ENCODE data around the gene OR2AT4. TPM values are rescaled to one million over a fixed set of nuclear protein-coding genes. Genes with fewer than 3 reads are reported as not detected.
A peak's percentile ranks its signal among the peaks of the same experiment; 100 is the strongest.
"Not testable (repeated sequence)": the region's sequence is repeated elsewhere in the genome, so short reads cannot be mapped to it uniquely, and the experiment has no call there.

The OR2AT4 gene
- total RNA-seq, 2 donors from 2014 or later, result not detected

DNA sequence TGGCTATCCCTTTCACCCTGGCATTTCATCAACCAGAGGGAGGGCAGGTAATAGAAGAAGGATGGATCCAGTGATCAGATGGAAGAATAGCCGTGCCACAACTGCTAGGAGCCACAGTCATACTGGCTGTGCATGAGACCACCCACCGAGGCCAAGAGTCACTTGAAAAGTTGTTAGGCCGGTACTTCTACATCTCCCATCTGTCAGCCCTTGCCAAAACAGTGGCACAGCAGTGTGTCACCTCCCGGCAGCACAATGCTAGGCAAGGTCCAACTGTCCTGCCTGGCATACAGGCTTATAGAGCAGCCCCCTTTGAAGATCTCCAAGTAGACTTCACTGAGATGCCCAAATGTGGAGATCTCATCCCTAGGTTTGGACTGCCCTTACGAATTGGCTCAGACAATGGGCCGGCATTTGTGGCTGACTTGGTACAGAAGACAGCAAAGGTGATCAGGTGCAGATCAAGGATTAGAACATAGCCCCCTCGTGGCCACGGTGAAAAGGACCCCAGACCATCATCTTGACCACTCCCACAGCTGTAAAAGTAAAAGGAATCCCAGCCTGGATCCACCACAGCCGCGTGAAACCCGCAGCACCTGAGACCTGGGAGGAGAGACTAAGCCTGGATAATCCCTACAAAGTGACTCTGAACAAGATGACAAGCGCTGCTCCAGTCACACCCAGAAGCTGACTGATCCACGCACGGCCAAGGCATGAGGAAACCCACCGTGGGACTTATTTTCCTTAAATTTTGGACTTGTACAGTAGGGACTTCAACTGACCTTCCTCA, 52.1 kb downstream of the OR2AT4 start:
- H3K36me3 Mint-ChIP-seq; DNase-seq (ENCODE audit: low spot score); H3K4me3 Mint-ChIP-seq; ATAC-seq; H3K4me1 Mint-ChIP-seq (ENCODE audit: low read depth in 2 of 2); H3K27ac Mint-ChIP-seq; H3K9me3 Mint-ChIP-seq: not testable (repeated sequence)
- H3K27me3 Mint-ChIP-seq, result peaks cover 16 to 26% of the 10 kb centered on the region in 2 donors

DNA sequence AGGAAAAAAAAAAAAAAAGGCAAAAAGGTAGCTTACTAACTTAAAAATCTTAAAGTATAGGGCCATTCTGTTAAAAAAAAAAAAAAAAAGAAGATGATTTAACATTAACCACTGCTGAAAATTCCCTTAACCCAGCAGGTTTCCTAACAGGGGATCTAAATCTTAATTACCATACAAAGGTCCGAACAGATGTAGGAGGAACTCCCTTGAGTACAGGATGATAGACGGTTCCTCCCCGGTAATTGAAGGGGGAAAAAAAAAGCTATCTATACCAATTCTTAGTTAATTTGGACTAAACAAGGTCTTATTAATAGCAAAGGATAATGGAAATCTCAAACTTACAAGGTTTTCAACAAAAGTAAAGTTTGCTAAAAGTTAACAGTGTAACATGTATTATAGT, 54.9 kb downstream of the OR2AT4 start:
- H3K27me3 Mint-ChIP-seq, result peaks cover 10 to 13% of the 10 kb centered on the region in 2 donors
- ATAC-seq; H3K4me3 Mint-ChIP-seq; DNase-seq (ENCODE audit: low spot score); H3K36me3 Mint-ChIP-seq; H3K9me3 Mint-ChIP-seq; H3K27ac Mint-ChIP-seq; H3K4me1 Mint-ChIP-seq (ENCODE audit: low read depth in 2 of 2): not testable (repeated sequence)

DNA sequence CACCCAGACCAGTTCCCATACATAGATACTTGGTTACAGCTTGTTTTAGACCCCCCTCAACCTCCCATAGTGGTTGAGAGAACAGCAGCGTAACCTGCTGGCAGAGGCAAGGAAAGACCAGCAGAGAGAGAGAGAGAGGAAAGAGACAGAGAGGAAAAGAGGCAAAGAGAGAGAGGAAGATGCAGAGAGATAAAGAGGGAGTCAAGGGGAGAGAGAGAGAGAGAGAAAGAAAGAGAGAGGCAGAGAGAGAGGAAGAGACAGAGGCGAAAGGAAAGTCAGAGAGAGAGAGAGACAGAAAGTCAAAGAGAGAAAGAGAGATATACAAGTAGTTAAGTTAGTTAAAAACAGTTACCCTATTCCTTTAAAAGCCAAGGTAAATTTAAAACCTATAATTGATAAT, 55.4 kb downstream of the OR2AT4 start:
- Mint-ChIP-seq H3K4me1 (ENCODE audit: low read depth in 2 of 2) (no peaks in the 10 kb centered on the region), H3K27me3 (peaks cover 10 to 13% of the 10 kb centered on the region in 2 donors)

DNA sequence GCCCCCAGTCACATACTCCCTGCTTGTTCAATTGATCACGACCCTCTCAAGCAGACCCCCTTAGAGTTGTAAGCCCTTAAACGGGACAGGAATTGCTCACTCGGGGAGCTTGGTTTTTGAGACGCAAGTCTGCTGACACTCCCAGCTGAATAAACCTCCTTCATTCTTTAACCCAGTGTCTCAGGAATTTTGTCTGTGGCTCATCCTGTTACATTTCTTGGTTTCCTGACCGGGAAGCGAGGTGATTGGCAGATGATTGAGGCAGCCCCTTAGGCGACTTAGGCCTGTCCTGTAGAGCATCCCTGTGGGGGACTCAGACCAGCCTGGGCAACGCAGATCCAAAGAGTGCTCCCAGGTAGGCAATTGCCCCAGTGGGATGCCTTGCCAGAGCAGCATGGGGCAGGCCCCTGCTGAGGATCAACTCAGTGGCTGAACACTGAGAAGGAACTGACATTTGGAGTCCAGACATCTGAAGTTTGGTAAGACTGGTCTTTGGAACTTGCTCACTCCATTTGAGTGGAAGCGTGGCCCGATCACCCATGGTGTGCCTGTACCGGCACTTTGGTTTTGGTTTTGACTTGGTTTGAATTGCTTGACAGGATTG, 56.4 kb downstream of the OR2AT4 start:
- Mint-ChIP-seq H3K27ac (no peak overlapping the region), H3K4me3 (no peak overlapping the region), H3K36me3 (no peaks in the 10 kb centered on the region), H3K27me3 (peaks cover 10 to 13% of the 10 kb centered on the region in 2 donors), H3K4me1 (ENCODE audit: low read depth in 2 of 2) (no peaks in the 10 kb centered on the region), H3K9me3 (no peaks in the 10 kb centered on the region)
- DNase-seq (ENCODE audit: low spot score) (no peak), ATAC-seq (no peak)

More for the DNA sequence above, 55.4 kb downstream of the OR2AT4 start:
- Mint-ChIP-seq H3K27ac (no peak overlapping the region), H3K9me3 (no peaks in the 10 kb centered on the region), H3K4me3 (no peak overlapping the region), H3K36me3 (no peaks in the 10 kb centered on the region)
- ATAC-seq (no peak), DNase-seq (ENCODE audit: low spot score) (no peak)

DNA sequence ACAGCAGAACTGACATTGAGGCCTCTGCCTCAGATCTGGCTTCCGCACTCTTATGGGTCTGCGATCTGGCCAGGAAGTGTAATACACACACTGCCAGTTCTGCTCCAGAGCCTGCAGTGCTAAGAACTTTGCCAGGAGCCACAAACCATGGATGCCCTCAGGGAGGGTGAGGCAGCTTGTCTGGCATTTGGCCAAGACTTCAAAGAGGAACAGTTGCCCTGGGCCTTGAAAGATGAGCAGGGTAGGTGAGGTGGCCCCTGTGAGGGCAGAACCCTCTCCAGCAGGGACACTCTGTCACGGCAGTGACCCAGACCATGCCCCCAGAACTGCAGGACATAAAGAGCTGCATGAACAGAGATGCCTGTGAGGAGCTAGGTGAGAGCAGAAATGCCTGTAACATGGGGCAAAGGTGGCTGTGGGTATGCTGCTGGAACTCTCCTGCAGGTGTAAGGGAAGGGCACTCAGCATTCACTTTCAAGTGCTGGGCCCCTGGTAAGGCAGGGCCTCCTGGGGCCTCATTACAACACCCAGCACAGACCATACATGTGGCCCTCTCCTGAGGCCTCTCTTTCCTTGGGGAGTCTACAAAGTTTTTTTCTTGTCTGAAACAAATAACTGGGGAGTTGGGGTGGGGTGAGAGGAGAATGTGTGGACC, 60.6 kb downstream of the OR2AT4 start:
- no peak overlapping the region for H3K27ac Mint-ChIP-seq
- ATAC-seq, result no peak
- no peak for DNase-seq (ENCODE audit: low spot score)
- H3K27me3 Mint-ChIP-seq, result peaks cover 2 to 5% of the 10 kb centered on the region in 2 donors
- no peaks in the 10 kb centered on the region for H3K4me1 Mint-ChIP-seq (ENCODE audit: low read depth in 2 of 2)
- no peak overlapping the region for H3K4me3 Mint-ChIP-seq
- no peaks in the 10 kb centered on the region for H3K36me3 Mint-ChIP-seq
- no peaks in the 10 kb centered on the region for H3K9me3 Mint-ChIP-seq

DNA sequence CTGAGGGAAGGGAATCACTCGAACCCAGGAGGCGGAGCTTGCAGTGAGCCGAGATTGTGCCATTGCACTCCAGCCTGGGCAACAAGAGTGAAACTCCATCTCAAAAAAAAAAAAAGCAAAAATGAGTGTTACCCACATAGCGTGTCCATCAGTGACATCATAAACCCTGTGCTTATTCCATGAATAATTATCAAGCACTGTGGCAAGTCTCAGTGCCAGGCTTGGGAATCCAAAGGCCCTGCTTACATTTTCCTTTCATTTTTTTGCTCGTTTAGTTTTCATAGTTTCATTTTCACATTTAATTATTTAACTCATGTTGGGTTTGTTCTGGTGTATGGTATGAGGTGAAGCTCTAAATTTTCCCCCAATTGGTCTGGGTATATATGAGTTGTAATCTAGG, 61.4 kb downstream of the OR2AT4 start:
- no peaks in the 10 kb centered on the region for H3K9me3 Mint-ChIP-seq
- DNase-seq (ENCODE audit: low spot score) (no peak), ATAC-seq (no peak)
- no peaks in the 10 kb centered on the region for H3K36me3 Mint-ChIP-seq
- H3K27ac Mint-ChIP-seq, result no peak overlapping the region
- H3K4me3 Mint-ChIP-seq, result no peak overlapping the region
- no peaks in the 10 kb centered on the region for H3K4me1 Mint-ChIP-seq (ENCODE audit: low read depth in 2 of 2)
- H3K27me3 Mint-ChIP-seq, result peaks cover 0 to 3% of the 10 kb centered on the region in 2 donors

DNA sequence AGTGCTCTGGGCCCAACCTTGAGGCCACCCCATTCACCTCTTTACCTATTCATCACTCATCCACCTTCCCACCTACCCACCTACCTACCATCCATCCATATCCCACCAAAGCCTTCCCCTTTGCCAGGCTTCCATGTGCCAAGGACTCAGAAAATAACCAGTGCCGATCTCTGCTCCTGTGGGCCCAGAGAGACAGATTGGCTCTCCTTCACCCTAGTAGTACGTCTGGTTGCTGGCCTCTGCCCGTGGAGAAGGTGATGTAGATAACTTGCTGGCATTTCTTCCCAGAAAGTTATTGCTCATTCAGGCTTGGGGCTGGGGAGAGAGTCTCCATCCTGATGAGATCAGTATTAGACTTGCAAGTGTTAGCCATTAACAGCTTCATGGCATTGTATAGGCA, 62.8 kb downstream of the OR2AT4 start:
- Mint-ChIP-seq H3K9me3 (no peaks in the 10 kb centered on the region), H3K27ac (no peak overlapping the region), H3K4me3 (no peak overlapping the region), H3K27me3 (peaks cover 0 to 3% of the 10 kb centered on the region in 2 donors), H3K36me3 (no peaks in the 10 kb centered on the region), H3K4me1 (ENCODE audit: low read depth in 2 of 2) (no peaks in the 10 kb centered on the region)
- no peak for ATAC-seq
- no peak for DNase-seq (ENCODE audit: low spot score)

DNA sequence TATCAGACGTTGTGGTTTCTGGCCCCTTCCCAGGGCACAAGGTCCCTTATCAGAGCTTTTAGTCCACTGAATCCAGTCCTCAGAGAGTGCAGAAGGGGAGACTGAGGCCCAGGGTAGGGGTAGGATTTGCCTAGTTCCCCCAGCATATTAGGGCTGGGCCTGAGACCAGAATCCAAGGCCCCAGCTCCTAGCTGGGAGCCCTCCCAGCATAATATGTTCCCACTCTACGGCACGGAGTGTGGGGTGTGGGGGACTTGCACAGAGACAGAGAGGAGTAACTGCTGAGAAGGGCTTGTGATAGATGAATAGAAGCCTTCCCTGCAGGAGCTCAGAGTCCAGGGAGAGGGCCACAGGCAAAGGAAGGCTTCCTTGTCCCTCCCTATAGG, 64.1 kb downstream of the OR2AT4 start:
- no peak for DNase-seq (ENCODE audit: low spot score)
- ATAC-seq, result no peak
- Mint-ChIP-seq H3K4me1 (ENCODE audit: low read depth in 2 of 2) (no peaks in the 10 kb centered on the region), H3K4me3 (no peak overlapping the region), H3K27me3 (peaks cover 0 to 3% of the 10 kb centered on the region in 2 donors), H3K36me3 (no peaks in the 10 kb centered on the region), H3K27ac (no peak overlapping the region), H3K9me3 (no peaks in the 10 kb centered on the region)

DNA sequence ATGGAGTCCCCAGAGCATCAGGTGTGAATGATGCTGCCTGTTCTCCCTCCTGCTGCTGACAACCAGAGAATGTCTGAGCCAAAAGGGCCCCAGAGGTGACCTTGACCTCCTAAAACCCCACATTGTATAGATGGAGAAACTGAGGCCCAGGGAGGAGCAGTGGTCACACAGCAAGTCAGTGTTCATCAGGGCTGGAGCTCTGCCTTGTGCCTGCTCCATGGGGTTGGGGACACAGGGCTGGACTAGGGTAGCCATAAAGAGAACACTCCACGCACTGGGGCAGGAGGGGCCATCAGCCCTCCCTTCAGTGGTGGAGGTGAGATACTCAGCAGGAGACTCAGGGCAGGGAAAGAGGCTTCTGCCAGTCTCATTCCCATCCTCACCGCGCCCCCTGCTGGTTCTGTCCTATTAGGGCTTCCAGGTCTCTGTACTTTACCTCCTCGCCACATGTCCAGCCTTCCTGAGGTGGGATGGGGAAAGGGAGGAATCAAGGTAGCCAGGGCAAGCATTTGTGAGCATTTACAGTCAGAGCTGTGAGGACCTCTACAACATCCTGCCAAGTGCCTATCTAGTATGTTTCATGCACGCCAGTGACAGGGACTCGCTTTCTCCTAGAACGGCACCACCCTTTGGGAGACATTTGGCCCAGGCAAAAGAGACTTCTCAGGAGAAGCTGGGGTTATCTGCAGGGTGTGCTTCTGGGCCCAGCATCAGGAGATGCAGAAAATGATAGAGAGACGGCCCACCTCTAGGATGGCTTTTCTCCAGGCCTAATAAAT, 64.7 kb downstream of the OR2AT4 start:
- no peak overlapping the region for H3K27ac Mint-ChIP-seq
- peaks cover 0 to 3% of the 10 kb centered on the region in 2 donors for H3K27me3 Mint-ChIP-seq
- peak in 1 of 2 donors; percentile 59 for ATAC-seq
- DNase-seq (ENCODE audit: low spot score), result no peak
- H3K4me1 Mint-ChIP-seq (ENCODE audit: low read depth in 2 of 2), result no peaks in the 10 kb centered on the region
- no peaks in the 10 kb centered on the region for H3K36me3 Mint-ChIP-seq
- H3K9me3 Mint-ChIP-seq, result no peaks in the 10 kb centered on the region
- no peak overlapping the region for H3K4me3 Mint-ChIP-seq

Other genes with a start within 250 kb of the OR2AT4 start
- gene XRRA1, start 147.8 kb downstream of the OR2AT4 start, total RNA-seq, result 10 to 100 TPM; 12.2 to 31.2 TPM
- gene SPCS2, start 147.6 kb downstream of the OR2AT4 start, total RNA-seq, result 100 to 1,000 TPM; 110 to 168 TPM
- 10 to 100 TPM; 17.8 to 35.0 TPM for gene NEU3, start 107.9 kb downstream of the OR2AT4 start, total RNA-seq
- under 1 TPM in 1 of 2 donors, not detected in 1; 0.06 TPM for gene SLCO2B1, start 54.2 kb upstream of the OR2AT4 start, total RNA-seq
- gene TPBGL, start 143.9 kb upstream of the OR2AT4 start, total RNA-seq, result under 1 TPM; 0.14 to 0.43 TPM